PC-9 (cell line): ENCODE measurements around the gene EEA1.

ENCODE experiments used
- EZH2 ChIP-seq: fragments of 200-600 bp; sonication (generic); IDR thresholded peaks from 2 replicates; pipeline ENCODE4 v1.8.0; 2017; ENCODE audit warnings: antibody characterized with exemption, low read depth
- TF ChIP-seq, protein P1 (sequence below): fragments of 200-600 bp; sonication (generic); conservative IDR thresholded peaks from 2 replicates; pipeline ENCODE4 v1.6.1; 2017; ENCODE audit warnings: mixed run types, antibody characterized with exemption, mild to moderate bottlenecking, moderate library complexity

GRCh38 chr12:92769124-92769901 lies 159.8 kb downstream of the EEA1 start:
- TF ChIP-seq, protein P1, sequence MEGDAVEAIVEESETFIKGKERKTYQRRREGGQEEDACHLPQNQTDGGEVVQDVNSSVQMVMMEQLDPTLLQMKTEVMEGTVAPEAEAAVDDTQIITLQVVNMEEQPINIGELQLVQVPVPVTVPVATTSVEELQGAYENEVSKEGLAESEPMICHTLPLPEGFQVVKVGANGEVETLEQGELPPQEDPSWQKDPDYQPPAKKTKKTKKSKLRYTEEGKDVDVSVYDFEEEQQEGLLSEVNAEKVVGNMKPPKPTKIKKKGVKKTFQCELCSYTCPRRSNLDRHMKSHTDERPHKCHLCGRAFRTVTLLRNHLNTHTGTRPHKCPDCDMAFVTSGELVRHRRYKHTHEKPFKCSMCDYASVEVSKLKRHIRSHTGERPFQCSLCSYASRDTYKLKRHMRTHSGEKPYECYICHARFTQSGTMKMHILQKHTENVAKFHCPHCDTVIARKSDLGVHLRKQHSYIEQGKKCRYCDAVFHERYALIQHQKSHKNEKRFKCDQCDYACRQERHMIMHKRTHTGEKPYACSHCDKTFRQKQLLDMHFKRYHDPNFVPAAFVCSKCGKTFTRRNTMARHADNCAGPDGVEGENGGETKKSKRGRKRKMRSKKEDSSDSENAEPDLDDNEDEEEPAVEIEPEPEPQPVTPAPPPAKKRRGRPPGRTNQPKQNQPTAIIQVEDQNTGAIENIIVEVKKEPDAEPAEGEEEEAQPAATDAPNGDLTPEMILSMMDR = no peak
- TF ChIP-seq EZH2 = no peak
